SK-N-SH treated with all-trans-retinoic acid at 6 μM for 48 hours (cell line): ENCODE measurements around the gene DTNB.

Experiments
- ATAC-seq: fragments of 200-7000 bp; cut with Tn5 transposase; 3 replicates; pipeline ENCODE4 v1.9.1; 2020; ENCODE audit warnings: mild to moderate bottlenecking, moderate library complexity
- ARNTL ChIP-seq: fragments of 450-650 bp; formaldehyde crosslinking; IDR thresholded peaks from 2 replicates; pipeline ENCODE4 v1.5.0; 2020; ENCODE audit warnings: low read depth, mild to moderate bottlenecking, moderate library complexity, borderline replicate concordance
- BACH2 ChIP-seq: fragments of 250-450 bp; sonication (Bioruptor Pico); IDR thresholded peaks from 2 replicates; pipeline ENCODE4 v1.9.0; 2021; ENCODE audit warnings: mild to moderate bottlenecking, borderline replicate concordance
- ESRRG ChIP-seq: fragments of 250-450 bp; sonication (Bioruptor Pico); IDR thresholded peaks from 2 replicates; pipeline ENCODE4 v1.6.1; 2021; ENCODE audit warnings: mild to moderate bottlenecking
- GLIS3 ChIP-seq: fragments of 250-450 bp; sonication (Bioruptor Pico); IDR thresholded peaks from 2 replicates; pipeline ENCODE4 v1.5.0; 2020; ENCODE audit warnings: mild to moderate bottlenecking, moderate library complexity
- ISL1 ChIP-seq: fragments of 250-450 bp; sonication (Bioruptor Pico); IDR thresholded peaks from 2 replicates; pipeline ENCODE4 v2.1.2; 2022; ENCODE audit warnings: mild to moderate bottlenecking, moderate library complexity
- OSR1 ChIP-seq: fragments of 250-450 bp; sonication (Bioruptor Pico); IDR thresholded peaks from 2 replicates; pipeline ENCODE4 v1.8.0; 2022; ENCODE audit warnings: moderate library complexity, mild to moderate bottlenecking, inconsistent platforms
- PPARA ChIP-seq: fragments of 250-450 bp; sonication (Bioruptor Pico); IDR thresholded peaks from 2 replicates; pipeline ENCODE4 v1.5.0; 2020; ENCODE audit warnings: mild to moderate bottlenecking, borderline replicate concordance
- RARB ChIP-seq: fragments of 250-450 bp; sonication (Bioruptor Pico); IDR thresholded peaks from 2 replicates; pipeline ENCODE4 v1.8.0; 2021; ENCODE audit warnings: mild to moderate bottlenecking, moderate library complexity
- SNAI2 ChIP-seq: fragments of 250-450 bp; sonication (Bioruptor Pico); IDR thresholded peaks from 2 replicates; pipeline ENCODE4 v1.5.0; 2020; ENCODE audit warnings: mild to moderate bottlenecking, moderate library complexity
- TCF4 ChIP-seq: fragments of 250-450 bp; sonication (Bioruptor Pico); IDR thresholded peaks from 2 replicates; pipeline ENCODE4 v1.8.0; 2021; ENCODE audit warnings: mild to moderate bottlenecking, moderate library complexity, borderline replicate concordance
- TOX ChIP-seq: fragments of 250-450 bp; sonication (Bioruptor Pico); IDR thresholded peaks from 2 replicates; pipeline ENCODE4 v1.8.0; 2021; ENCODE audit warnings: mild to moderate bottlenecking, moderate library complexity, borderline replicate concordance
- ZC3H10 ChIP-seq: fragments of 250-450 bp; sonication (Bioruptor Pico); IDR thresholded peaks from 2 replicates; pipeline ENCODE4 v1.5.1; 2021; ENCODE audit warnings: mild to moderate bottlenecking, moderate library complexity
- ZFP3 ChIP-seq: fragments of 250-450 bp; sonication (Bioruptor Pico); IDR thresholded peaks from 2 replicates; pipeline ENCODE4 v1.5.0; 2020; ENCODE audit warnings: mild to moderate bottlenecking, moderate library complexity
- ZFP30 ChIP-seq: fragments of 450-650 bp; formaldehyde crosslinking; IDR thresholded peaks from 2 replicates; pipeline ENCODE4 v1.5.0; 2022; ENCODE audit warnings: mild to moderate bottlenecking, moderate library complexity
- ZNF565 ChIP-seq: fragments of 450-650 bp; formaldehyde crosslinking; conservative IDR thresholded peaks from 2 replicates; pipeline ENCODE4 v1.5.0; 2020; ENCODE audit warnings: low read depth, mild to moderate bottlenecking, moderate library complexity
- ZNF70 ChIP-seq: fragments of 450-650 bp; formaldehyde crosslinking; IDR thresholded peaks from 2 replicates; pipeline ENCODE4 v1.5.0; 2020; ENCODE audit warnings: mild to moderate bottlenecking, moderate library complexity
- ZNF8 ChIP-seq: fragments of 450-650 bp; formaldehyde crosslinking; IDR thresholded peaks from 2 replicates; pipeline ENCODE4 v1.5.0; 2020; ENCODE audit warnings: mild to moderate bottlenecking, moderate library complexity
- TF ChIP-seq, protein P1 (sequence below): fragments of 250-450 bp; sonication (Bioruptor Pico); IDR thresholded peaks from 2 replicates; pipeline ENCODE4 v1.8.0; 2021; ENCODE audit warnings: low read depth, mild to moderate bottlenecking, moderate library complexity, borderline replicate concordance
- TF ChIP-seq, protein P2 (sequence below): fragments of 250-450 bp; sonication (Bioruptor Pico); IDR thresholded peaks from 2 replicates; pipeline ENCODE4 v1.5.1; 2021; ENCODE audit warnings: mild to moderate bottlenecking, moderate library complexity
- TF ChIP-seq, protein P3 (sequence below): fragments of 250-450 bp; sonication (Bioruptor Pico); IDR thresholded peaks from 2 replicates; pipeline ENCODE4 v1.5.0; 2020; ENCODE audit warnings: mild to moderate bottlenecking, moderate library complexity
- TF ChIP-seq, protein P4 (sequence below): fragments of 250-450 bp; sonication (Bioruptor Pico); IDR thresholded peaks from 2 replicates; pipeline ENCODE4 v1.8.0; 2020; ENCODE audit warnings: mild to moderate bottlenecking, moderate library complexity, borderline replicate concordance

The DTNB gene

DNA sequence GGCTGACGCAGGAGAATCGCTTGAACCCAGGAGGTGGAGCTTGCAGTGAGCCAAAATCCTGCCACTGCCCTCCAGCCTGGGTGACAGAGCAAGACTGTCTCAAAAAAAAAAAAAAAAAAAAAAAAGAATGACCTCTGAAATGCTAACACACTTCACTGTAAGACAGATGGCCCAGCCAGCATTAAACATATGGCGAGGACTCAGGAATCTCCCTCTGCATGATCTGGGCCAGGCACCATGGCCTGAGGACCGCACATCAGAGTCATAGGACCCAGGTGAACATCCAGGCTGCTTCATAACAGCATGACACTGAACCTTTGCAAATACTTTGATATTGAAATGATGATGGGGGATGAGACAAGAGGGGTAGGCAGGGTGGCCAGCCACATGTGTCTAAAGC, 275.6 kb downstream of the DTNB start:
- no peak; the same call in 2 of the 3 replicates for ATAC-seq
- TF ChIP-seq, protein P1, sequence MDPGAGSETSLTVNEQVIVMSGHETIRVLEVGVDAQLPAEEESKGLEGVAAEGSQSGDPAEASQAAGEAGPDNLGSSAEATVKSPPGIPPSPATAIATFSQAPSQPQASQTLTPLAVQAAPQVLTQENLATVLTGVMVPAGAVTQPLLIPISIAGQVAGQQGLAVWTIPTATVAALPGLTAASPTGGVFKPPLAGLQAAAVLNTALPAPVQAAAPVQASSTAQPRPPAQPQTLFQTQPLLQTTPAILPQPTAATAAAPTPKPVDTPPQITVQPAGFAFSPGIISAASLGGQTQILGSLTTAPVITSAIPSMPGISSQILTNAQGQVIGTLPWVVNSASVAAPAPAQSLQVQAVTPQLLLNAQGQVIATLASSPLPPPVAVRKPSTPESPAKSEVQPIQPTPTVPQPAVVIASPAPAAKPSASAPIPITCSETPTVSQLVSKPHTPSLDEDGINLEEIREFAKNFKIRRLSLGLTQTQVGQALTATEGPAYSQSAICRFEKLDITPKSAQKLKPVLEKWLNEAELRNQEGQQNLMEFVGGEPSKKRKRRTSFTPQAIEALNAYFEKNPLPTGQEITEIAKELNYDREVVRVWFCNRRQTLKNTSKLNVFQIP (CRISPR knock-in tag), result no peak
- TF ChIP-seq SNAI2 (CRISPR knock-in tag), result no peak
- TF ChIP-seq ZNF565 (CRISPR knock-in tag), result no peak
- no peak for TF ChIP-seq ZFP30 (CRISPR knock-in tag)
- no peak for TF ChIP-seq ISL1
- no peak for TF ChIP-seq OSR1 (CRISPR knock-in tag)
- TF ChIP-seq, protein P2, sequence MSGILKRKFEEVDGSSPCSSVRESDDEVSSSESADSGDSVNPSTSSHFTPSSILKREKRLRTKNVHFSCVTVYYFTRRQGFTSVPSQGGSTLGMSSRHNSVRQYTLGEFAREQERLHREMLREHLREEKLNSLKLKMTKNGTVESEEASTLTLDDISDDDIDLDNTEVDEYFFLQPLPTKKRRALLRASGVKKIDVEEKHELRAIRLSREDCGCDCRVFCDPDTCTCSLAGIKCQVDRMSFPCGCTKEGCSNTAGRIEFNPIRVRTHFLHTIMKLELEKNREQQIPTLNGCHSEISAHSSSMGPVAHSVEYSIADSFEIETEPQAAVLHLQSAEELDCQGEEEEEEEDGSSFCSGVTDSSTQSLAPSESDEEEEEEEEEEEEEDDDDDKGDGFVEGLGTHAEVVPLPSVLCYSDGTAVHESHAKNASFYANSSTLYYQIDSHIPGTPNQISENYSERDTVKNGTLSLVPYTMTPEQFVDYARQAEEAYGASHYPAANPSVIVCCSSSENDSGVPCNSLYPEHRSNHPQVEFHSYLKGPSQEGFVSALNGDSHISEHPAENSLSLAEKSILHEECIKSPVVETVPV (CRISPR knock-in tag), result no peak
- TF ChIP-seq ZNF70 (CRISPR knock-in tag), result no peak
- TF ChIP-seq ZC3H10 (CRISPR knock-in tag), result no peak
- no peak for TF ChIP-seq ZNF8 (CRISPR knock-in tag)
- no peak for TF ChIP-seq ARNTL (CRISPR knock-in tag)
- no peak for TF ChIP-seq ZFP3
- TF ChIP-seq, protein P3, sequence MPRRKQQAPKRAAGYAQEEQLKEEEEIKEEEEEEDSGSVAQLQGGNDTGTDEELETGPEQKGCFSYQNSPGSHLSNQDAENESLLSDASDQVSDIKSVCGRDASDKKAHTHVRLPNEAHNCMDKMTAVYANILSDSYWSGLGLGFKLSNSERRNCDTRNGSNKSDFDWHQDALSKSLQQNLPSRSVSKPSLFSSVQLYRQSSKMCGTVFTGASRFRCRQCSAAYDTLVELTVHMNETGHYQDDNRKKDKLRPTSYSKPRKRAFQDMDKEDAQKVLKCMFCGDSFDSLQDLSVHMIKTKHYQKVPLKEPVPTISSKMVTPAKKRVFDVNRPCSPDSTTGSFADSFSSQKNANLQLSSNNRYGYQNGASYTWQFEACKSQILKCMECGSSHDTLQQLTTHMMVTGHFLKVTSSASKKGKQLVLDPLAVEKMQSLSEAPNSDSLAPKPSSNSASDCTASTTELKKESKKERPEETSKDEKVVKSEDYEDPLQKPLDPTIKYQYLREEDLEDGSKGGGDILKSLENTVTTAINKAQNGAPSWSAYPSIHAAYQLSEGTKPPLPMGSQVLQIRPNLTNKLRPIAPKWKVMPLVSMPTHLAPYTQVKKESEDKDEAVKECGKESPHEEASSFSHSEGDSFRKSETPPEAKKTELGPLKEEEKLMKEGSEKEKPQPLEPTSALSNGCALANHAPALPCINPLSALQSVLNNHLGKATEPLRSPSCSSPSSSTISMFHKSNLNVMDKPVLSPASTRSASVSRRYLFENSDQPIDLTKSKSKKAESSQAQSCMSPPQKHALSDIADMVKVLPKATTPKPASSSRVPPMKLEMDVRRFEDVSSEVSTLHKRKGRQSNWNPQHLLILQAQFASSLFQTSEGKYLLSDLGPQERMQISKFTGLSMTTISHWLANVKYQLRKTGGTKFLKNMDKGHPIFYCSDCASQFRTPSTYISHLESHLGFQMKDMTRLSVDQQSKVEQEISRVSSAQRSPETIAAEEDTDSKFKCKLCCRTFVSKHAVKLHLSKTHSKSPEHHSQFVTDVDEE (CRISPR knock-in tag), result no peak
- TF ChIP-seq TCF4 (CRISPR knock-in tag), result no peak
- TF ChIP-seq PPARA (CRISPR knock-in tag), result no peak
- no peak for TF ChIP-seq BACH2 (CRISPR knock-in tag)
- TF ChIP-seq, protein P4, sequence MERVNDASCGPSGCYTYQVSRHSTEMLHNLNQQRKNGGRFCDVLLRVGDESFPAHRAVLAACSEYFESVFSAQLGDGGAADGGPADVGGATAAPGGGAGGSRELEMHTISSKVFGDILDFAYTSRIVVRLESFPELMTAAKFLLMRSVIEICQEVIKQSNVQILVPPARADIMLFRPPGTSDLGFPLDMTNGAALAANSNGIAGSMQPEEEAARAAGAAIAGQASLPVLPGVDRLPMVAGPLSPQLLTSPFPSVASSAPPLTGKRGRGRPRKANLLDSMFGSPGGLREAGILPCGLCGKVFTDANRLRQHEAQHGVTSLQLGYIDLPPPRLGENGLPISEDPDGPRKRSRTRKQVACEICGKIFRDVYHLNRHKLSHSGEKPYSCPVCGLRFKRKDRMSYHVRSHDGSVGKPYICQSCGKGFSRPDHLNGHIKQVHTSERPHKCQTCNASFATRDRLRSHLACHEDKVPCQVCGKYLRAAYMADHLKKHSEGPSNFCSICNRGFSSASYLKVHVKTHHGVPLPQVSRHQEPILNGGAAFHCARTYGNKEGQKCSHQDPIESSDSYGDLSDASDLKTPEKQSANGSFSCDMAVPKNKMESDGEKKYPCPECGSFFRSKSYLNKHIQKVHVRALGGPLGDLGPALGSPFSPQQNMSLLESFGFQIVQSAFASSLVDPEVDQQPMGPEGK (CRISPR knock-in tag), result no peak

DNA sequence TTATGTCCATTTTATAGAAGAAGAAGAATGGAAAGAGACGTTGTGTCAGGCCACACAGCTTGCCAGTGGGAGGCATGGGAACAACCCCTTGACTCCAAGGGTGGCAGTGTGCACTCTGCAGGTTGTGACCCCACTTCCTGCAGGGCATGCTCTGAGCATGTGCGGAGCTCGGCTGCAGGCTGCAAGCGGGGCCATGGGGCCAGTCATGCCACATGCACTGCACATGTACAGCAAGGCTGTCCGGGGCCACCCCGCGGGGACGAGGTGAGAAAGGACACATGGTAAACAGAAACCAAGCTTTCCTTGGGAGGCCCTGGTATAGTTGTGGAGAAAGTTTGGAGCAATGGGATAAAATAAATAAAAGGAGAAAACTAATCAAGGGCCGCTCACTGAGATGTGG, 284.2 kb downstream of the DTNB start:
- no peak for ATAC-seq
- TF ChIP-seq GLIS3 (CRISPR knock-in tag) (no peak), ESRRG (CRISPR knock-in tag) (no peak), RARB (CRISPR knock-in tag) (no peak), ARNTL (CRISPR knock-in tag) (no peak), SNAI2 (CRISPR knock-in tag) (no peak), TOX (CRISPR knock-in tag) (no peak)
- TF ChIP-seq, protein P1 (CRISPR knock-in tag), result no peak

DNA sequence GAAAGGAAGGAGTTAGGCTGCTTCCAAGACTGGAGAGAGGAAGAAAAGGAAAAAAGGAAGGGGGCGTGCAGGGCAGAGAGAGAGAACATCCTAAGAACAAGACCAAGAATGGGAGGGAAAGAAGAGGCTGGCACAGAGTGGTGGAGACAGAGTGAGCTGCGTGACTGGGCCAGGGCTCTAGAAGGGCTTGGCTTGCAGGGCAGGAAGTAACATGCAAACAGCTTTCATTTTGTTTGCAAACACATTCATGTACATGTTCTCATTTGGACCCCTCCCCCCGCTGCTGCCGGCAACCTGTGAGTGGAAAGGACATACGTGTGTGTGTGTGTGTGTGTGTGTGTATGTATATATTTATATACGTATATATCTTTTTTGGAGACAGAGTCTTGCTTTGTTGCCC, 284.9 kb downstream of the DTNB start:
- ATAC-seq, result no peak
- TF ChIP-seq ZNF8 (CRISPR knock-in tag), result no peak
- TF ChIP-seq, protein P3 (CRISPR knock-in tag), result no peak
- TF ChIP-seq ZFP3, result no peak
- TF ChIP-seq, protein P4 (CRISPR knock-in tag), result no peak
- no peak for TF ChIP-seq ESRRG (CRISPR knock-in tag)
- TF ChIP-seq, protein P1 (CRISPR knock-in tag), result no peak
- no peak for TF ChIP-seq ISL1
- TF ChIP-seq PPARA (CRISPR knock-in tag), result no peak
- no peak for TF ChIP-seq ZNF70 (CRISPR knock-in tag)
- TF ChIP-seq ZFP30 (CRISPR knock-in tag), result no peak
